ENCODE results near the gene ACSL6.
A peak's percentile ranks its signal among the peaks of the same experiment; 100 is the strongest.

Gene ACSL6

GRCh38 chr5:132024789-132025402, 13.4 kb upstream of the ACSL6 start:
- Histone ChIP-seq H4K91ac (ENCODE audit: low read length) (no peak overlapping the region), H3K4me1 (ENCODE audit: control insufficient read depth, insufficient read depth, low read depth, low read length) (no peaks in the 10 kb centered on the region), H2BK12ac (ENCODE audit: low read length in 2 of 2) (no peak overlapping the region), H3K27ac (ENCODE audit: low read length, poor library complexity, severe bottlenecking) (no peak overlapping the region), H3K36me3 (ENCODE audit: control insufficient read depth in 1 of 2, insufficient read depth in 2 of 2, low read depth in 1 of 2, low read length in 2 of 2) (no peaks in the 10 kb centered on the region), H3K4ac (ENCODE audit: low read depth in 1 of 2, low read length in 2 of 2) (no peak overlapping the region), H3K27me3 (ENCODE audit: control insufficient read depth in 1 of 2, insufficient read depth in 1 of 2, low read length in 2 of 2) (peaks cover 26 to 44% of the 10 kb centered on the region in 2 experiments), H3K18ac (ENCODE audit: low read depth in 1 of 2, low read length in 2 of 2) (no peak overlapping the region), H2AK5ac (ENCODE audit: low read length, severe bottlenecking) (no peak overlapping the region), H3K4me3 (ENCODE audit: insufficient read depth in 1 of 2, low read depth in 1 of 2, low read length in 2 of 2) (no peak overlapping the region), H4K8ac (ENCODE audit: low read length) (no peak overlapping the region), H3K9me3 (ENCODE audit: control insufficient read depth, low read length) (no peaks in the 10 kb centered on the region), H2BK15ac (ENCODE audit: low read depth, poor library complexity, severe bottlenecking) (no peak overlapping the region), H2BK120ac (ENCODE audit: low read depth, low read length) (no peak overlapping the region), H3K14ac (ENCODE audit: low read length in 2 of 2) (no peak overlapping the region), H3K23ac (ENCODE audit: low read length in 2 of 2) (no peak overlapping the region), H3K4me2 (ENCODE audit: low read length, poor library complexity, severe bottlenecking) (no peak overlapping the region), H3K9ac (ENCODE audit: low read length) (no peak overlapping the region), H2BK5ac (ENCODE audit: low read depth, low read length, poor library complexity, severe bottlenecking) (no peak overlapping the region), H3K79me1 (replicated peaks; ENCODE audit: low read length, poor library complexity, severe bottlenecking) (no peaks in the 10 kb centered on the region), H2AFZ (ENCODE audit: low read depth, low read length) (no peak overlapping the region)
- WGBS: 86% methylated on average over 8 of the region's 8 CpGs
- no peak for DNase-seq

GRCh38 chr5:132024117-132024435, 12.6 kb upstream of the ACSL6 start:
- H4K91ac ChIP-seq (ENCODE audit: low read length): no peak overlapping the region
- no peaks in the 10 kb centered on the region for H3K9me3 ChIP-seq (ENCODE audit: control insufficient read depth, low read length)
- no peaks in the 10 kb centered on the region for H3K79me1 ChIP-seq (replicated peaks; ENCODE audit: low read length, poor library complexity, severe bottlenecking)
- H3K4ac ChIP-seq (ENCODE audit: low read depth in 1 of 2, low read length in 2 of 2): no peak overlapping the region
- H3K14ac ChIP-seq (ENCODE audit: low read length in 2 of 2): no peak overlapping the region
- DNase-seq: no peak
- H3K27me3 ChIP-seq (ENCODE audit: control insufficient read depth in 1 of 2, insufficient read depth in 1 of 2, low read length in 2 of 2): peaks cover 32 to 47% of the 10 kb centered on the region in 2 experiments
- H4K8ac ChIP-seq (ENCODE audit: low read length): no peak overlapping the region
- no peak overlapping the region for H2BK5ac ChIP-seq (ENCODE audit: low read depth, low read length, poor library complexity, severe bottlenecking)
- H3K36me3 ChIP-seq (ENCODE audit: control insufficient read depth in 1 of 2, insufficient read depth in 2 of 2, low read depth in 1 of 2, low read length in 2 of 2): no peaks in the 10 kb centered on the region
- no peak overlapping the region for H2BK15ac ChIP-seq (ENCODE audit: low read depth, poor library complexity, severe bottlenecking)
- no peak overlapping the region for H2AK5ac ChIP-seq (ENCODE audit: low read length, severe bottlenecking)
- H3K23ac ChIP-seq (ENCODE audit: low read length in 2 of 2): no peak overlapping the region
- no peak overlapping the region for H2AFZ ChIP-seq (ENCODE audit: low read depth, low read length)
- H2BK120ac ChIP-seq (ENCODE audit: low read depth, low read length): no peak overlapping the region
- no peak overlapping the region for H3K4me2 ChIP-seq (ENCODE audit: low read length, poor library complexity, severe bottlenecking)
- no peaks in the 10 kb centered on the region for H3K4me1 ChIP-seq (ENCODE audit: control insufficient read depth, insufficient read depth, low read depth, low read length)
- no peak overlapping the region for H3K9ac ChIP-seq (ENCODE audit: low read length)
- H3K4me3 ChIP-seq (ENCODE audit: insufficient read depth in 1 of 2, low read depth in 1 of 2, low read length in 2 of 2): no peak overlapping the region
- 74% methylated on average over 4 of the region's 4 CpGs for WGBS
- H2BK12ac ChIP-seq (ENCODE audit: low read length in 2 of 2): no peak overlapping the region
- H3K27ac ChIP-seq (ENCODE audit: low read length, poor library complexity, severe bottlenecking): no peak overlapping the region
- no peak overlapping the region for H3K18ac ChIP-seq (ENCODE audit: low read depth in 1 of 2, low read length in 2 of 2)

GRCh38 chr5:132023258-132024116, 12.0 kb upstream of the ACSL6 start:
- Histone ChIP-seq H3K23ac (ENCODE audit: low read length in 2 of 2) (no peak overlapping the region), H3K27ac (ENCODE audit: low read length, poor library complexity, severe bottlenecking) (no peak overlapping the region), H3K4me1 (ENCODE audit: control insufficient read depth, insufficient read depth, low read depth, low read length) (no peaks in the 10 kb centered on the region), H3K36me3 (ENCODE audit: control insufficient read depth in 1 of 2, insufficient read depth in 2 of 2, low read depth in 1 of 2, low read length in 2 of 2) (no peaks in the 10 kb centered on the region), H3K18ac (ENCODE audit: low read depth in 1 of 2, low read length in 2 of 2) (no peak overlapping the region), H4K91ac (ENCODE audit: low read length) (no peak overlapping the region), H3K27me3 (ENCODE audit: control insufficient read depth in 1 of 2, insufficient read depth in 1 of 2, low read length in 2 of 2) (peaks cover 35 to 53% of the 10 kb centered on the region in 2 experiments), H3K9me3 (ENCODE audit: control insufficient read depth, low read length) (no peaks in the 10 kb centered on the region), H3K4me2 (ENCODE audit: low read length, poor library complexity, severe bottlenecking) (no peak overlapping the region), H3K4ac (ENCODE audit: low read depth in 1 of 2, low read length in 2 of 2) (no peak overlapping the region), H3K4me3 (ENCODE audit: insufficient read depth in 1 of 2, low read depth in 1 of 2, low read length in 2 of 2) (no peak overlapping the region), H2BK15ac (ENCODE audit: low read depth, poor library complexity, severe bottlenecking) (no peak overlapping the region), H2AFZ (ENCODE audit: low read depth, low read length) (no peak overlapping the region), H3K9ac (ENCODE audit: low read length) (no peak overlapping the region), H4K8ac (ENCODE audit: low read length) (peak overlapping the region; percentile 4), H3K14ac (ENCODE audit: low read length in 2 of 2) (no peak overlapping the region), H2BK5ac (ENCODE audit: low read depth, low read length, poor library complexity, severe bottlenecking) (no peak overlapping the region), H2BK12ac (ENCODE audit: low read length in 2 of 2) (no peak overlapping the region), H2AK5ac (ENCODE audit: low read length, severe bottlenecking) (no peak overlapping the region), H3K79me1 (replicated peaks; ENCODE audit: low read length, poor library complexity, severe bottlenecking) (no peaks in the 10 kb centered on the region), H2BK120ac (ENCODE audit: low read depth, low read length) (no peak overlapping the region)
- WGBS: 84% methylated on average over 5 of the region's 5 CpGs
- DNase-seq: no peak

- Histone ChIP-seq H3K4me1 (ENCODE audit: control insufficient read depth, insufficient read depth, low read depth, low read length) (no peaks in the 10 kb centered on the region), H2BK15ac (ENCODE audit: low read depth, poor library complexity, severe bottlenecking) (no peak overlapping the region), H3K4me3 (ENCODE audit: insufficient read depth in 1 of 2, low read depth in 1 of 2, low read length in 2 of 2) (no peak overlapping the region), H4K91ac (ENCODE audit: low read length) (no peak overlapping the region), H2AK5ac (ENCODE audit: low read length, severe bottlenecking) (no peak overlapping the region), H2BK120ac (ENCODE audit: low read depth, low read length) (no peak overlapping the region), H3K9me3 (ENCODE audit: control insufficient read depth, low read length) (no peaks in the 10 kb centered on the region), H3K9ac (ENCODE audit: low read length) (no peak overlapping the region), H3K4ac (ENCODE audit: low read depth in 1 of 2, low read length in 2 of 2) (no peak overlapping the region), H3K4me2 (ENCODE audit: low read length, poor library complexity, severe bottlenecking) (no peak overlapping the region), H4K8ac (ENCODE audit: low read length) (no peak overlapping the region), H3K18ac (ENCODE audit: low read depth in 1 of 2, low read length in 2 of 2) (no peak overlapping the region), H2BK5ac (ENCODE audit: low read depth, low read length, poor library complexity, severe bottlenecking) (no peak overlapping the region), H3K14ac (ENCODE audit: low read length in 2 of 2) (no peak overlapping the region), H3K23ac (ENCODE audit: low read length in 2 of 2) (no peak overlapping the region), H2AFZ (ENCODE audit: low read depth, low read length) (no peak overlapping the region), H3K79me1 (replicated peaks; ENCODE audit: low read length, poor library complexity, severe bottlenecking) (no peaks in the 10 kb centered on the region), H3K36me3 (ENCODE audit: control insufficient read depth in 1 of 2, insufficient read depth in 2 of 2, low read depth in 1 of 2, low read length in 2 of 2) (no peaks in the 10 kb centered on the region), H3K27me3 (ENCODE audit: control insufficient read depth in 1 of 2, insufficient read depth in 1 of 2, low read length in 2 of 2) (peaks cover 41 to 59% of the 10 kb centered on the region in 2 experiments), H2BK12ac (ENCODE audit: low read length in 2 of 2) (no peak overlapping the region), H3K27ac (ENCODE audit: low read length, poor library complexity, severe bottlenecking) (no peak overlapping the region)
- 91% methylated on average over 2 of the region's 2 CpGs for WGBS
- no peak for DNase-seq
These were observed 11.3 kb upstream of the ACSL6 start for GRCh38 chr5:132022737-132023136.

Data from mesenchymal stem cell (in vitro differentiated cells and primary cell).